Body of pancreas (tissue), 4 donors: ENCODE data around the gene SLC24A4. TPM values are rescaled to one million over a fixed set of nuclear protein-coding genes. Genes with fewer than 3 reads are reported as not detected.

Experiments used
- ATAC-seq: fragments of 150-250 bp; one replicate; pipeline ENCODE4 v1.9.1; 2016
- DNase-seq, 4 donors: peaks; one replicate each; pipeline ENCODE4 v3.0.0-alpha.2; 2019
- H3K27ac ChIP-seq, 4 donors: fragments of 200-600 bp; sonication (generic); 1 replicate in 3 of 4; 2 replicates in 1 of 4; pipeline versions ENCODE4 v1.5.1 to v1.6.1; 2016 to 2019; ENCODE audit warnings: mild to moderate bottlenecking in 1 of 4, mixed read lengths in 1 of 4, moderate library complexity in 1 of 4
- H3K27me3 ChIP-seq, 2 donors: fragments of 200-600 bp; sonication (generic); one replicate each; pipeline ENCODE4 v1.6.0; 2016; ENCODE audit warnings: mild to moderate bottlenecking in 1 of 2
- H3K36me3 ChIP-seq, 2 donors: fragments of 200-600 bp; sonication (generic); replicated peaks in 1 of 2; 2 replicates each; pipeline ENCODE4 v1.5.1; 2016; ENCODE audit warnings: low read depth in 2 of 2; ENCODE audit not compliant: insufficient read depth in 1 of 2
- H3K4me1 ChIP-seq: fragments of 200-600 bp; sonication (generic); one replicate; pipeline ENCODE4 v1.6.0; 2016
- H3K4me3 ChIP-seq, 2 donors: fragments of 200-600 bp; sonication (generic); 1 replicate in 1 of 2; 2 replicates in 1 of 2; pipeline ENCODE4 v1.5.1; 2016 to 2019
- H3K9me3 ChIP-seq, 3 donors: fragments of 200-600 bp; sonication (generic); 1 replicate in 2 of 3; 2 replicates in 1 of 3; pipeline ENCODE4 v1.5.1; 2016
- POLR2A ChIP-seq, 3 donors: fragments of 450-650 bp; IDR thresholded peaks; one replicate each; pipeline ENCODE4 v1.6.1; 2016; ENCODE audit warnings: antibody characterized with exemption in 3 of 3, mild to moderate bottlenecking in 2 of 3
- WGBS, 2 donors: methylation state at CpG; one replicate each; pipeline ENCODE4 v1.1.5; 2017; 5-methylcytosine and 5-hydroxymethylcytosine counted together
- intact Hi-C: fragments of 100-400 bp; cut with DNase I; formaldehyde crosslinking; loops from one replicate; pipeline ENCODE4 v1.15.1; 2023
- total RNA-seq, 2 donors: library from RNA; depleted of rRNA; stranded (reverse); fragments of >200 nt; gene quantifications; one replicate each; pipeline ENCODE4 v1.1.0, GENCODE V29; 2016
- TF ChIP-seq, protein P1 (sequence below), 7 experiments: fragments of 450-650 bp in 4 of 7; fragments of 200-600 bp in 3 of 7; sonication (generic) in 3 of 7; IDR thresholded peaks; one replicate each; pipeline ENCODE4 v1.5.1; 2016 to 2019; ENCODE audit warnings: antibody characterized with exemption in 7 of 7

SLC24A4 gene
- total RNA-seq, 2 donors from 2014 or later, result 0.26 TPM; not detected in 1

DNA sequence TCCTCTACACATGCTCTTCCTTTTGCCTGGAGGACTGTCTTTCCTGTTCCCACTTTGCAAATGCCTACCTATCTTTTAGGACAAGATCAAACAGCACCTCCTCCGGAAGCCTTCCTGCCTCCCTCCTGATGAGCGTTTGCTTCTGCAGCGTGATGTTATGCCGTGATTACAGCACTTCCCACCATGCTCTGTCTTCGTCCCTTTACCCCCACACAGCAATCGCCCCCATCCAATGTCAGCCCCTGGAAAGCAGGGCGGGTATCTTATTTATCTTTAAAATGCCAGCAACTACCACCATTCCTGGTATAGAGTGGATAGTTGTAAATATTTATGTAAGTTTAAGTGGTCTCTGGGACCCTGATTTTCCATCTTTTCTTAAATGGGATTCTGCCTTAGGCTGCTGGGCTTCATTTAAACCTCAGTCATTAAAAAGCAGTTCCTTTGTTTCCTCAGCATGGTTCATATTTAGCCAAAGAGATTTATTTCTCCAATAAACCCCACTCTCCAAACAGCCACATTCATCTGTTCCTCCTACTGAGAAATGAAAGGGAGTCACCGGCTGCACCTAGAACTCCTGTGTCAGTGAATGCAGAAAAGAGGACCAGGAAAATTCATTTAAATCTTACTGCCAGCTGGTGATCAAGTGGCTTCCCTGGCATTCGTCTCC lies 33.8 kb upstream of the SLC24A4 start:
- Histone ChIP-seq H3K27ac (no peak overlapping the region), H3K36me3 (no peaks in the 10 kb centered on the region), H3K9me3 (no peaks in the 10 kb centered on the region), H3K4me1 (no peaks in the 10 kb centered on the region), H3K27me3 (no peaks in the 10 kb centered on the region), H3K4me3 (no peak overlapping the region)
- no peak for TF ChIP-seq POLR2A (IDR thresholded peaks at IDR 0.05)
- TF ChIP-seq, protein P1, sequence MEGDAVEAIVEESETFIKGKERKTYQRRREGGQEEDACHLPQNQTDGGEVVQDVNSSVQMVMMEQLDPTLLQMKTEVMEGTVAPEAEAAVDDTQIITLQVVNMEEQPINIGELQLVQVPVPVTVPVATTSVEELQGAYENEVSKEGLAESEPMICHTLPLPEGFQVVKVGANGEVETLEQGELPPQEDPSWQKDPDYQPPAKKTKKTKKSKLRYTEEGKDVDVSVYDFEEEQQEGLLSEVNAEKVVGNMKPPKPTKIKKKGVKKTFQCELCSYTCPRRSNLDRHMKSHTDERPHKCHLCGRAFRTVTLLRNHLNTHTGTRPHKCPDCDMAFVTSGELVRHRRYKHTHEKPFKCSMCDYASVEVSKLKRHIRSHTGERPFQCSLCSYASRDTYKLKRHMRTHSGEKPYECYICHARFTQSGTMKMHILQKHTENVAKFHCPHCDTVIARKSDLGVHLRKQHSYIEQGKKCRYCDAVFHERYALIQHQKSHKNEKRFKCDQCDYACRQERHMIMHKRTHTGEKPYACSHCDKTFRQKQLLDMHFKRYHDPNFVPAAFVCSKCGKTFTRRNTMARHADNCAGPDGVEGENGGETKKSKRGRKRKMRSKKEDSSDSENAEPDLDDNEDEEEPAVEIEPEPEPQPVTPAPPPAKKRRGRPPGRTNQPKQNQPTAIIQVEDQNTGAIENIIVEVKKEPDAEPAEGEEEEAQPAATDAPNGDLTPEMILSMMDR (IDR thresholded peaks at IDR 0.05), result no peak
- intact Hi-C loops, result no loop called here
- 35 to 55% methylated on average over 9 of the region's 9 CpGs for whole genome bisulfite sequencing, 2 donors
- ATAC-seq (no peak), DNase-seq (no peak)

DNA sequence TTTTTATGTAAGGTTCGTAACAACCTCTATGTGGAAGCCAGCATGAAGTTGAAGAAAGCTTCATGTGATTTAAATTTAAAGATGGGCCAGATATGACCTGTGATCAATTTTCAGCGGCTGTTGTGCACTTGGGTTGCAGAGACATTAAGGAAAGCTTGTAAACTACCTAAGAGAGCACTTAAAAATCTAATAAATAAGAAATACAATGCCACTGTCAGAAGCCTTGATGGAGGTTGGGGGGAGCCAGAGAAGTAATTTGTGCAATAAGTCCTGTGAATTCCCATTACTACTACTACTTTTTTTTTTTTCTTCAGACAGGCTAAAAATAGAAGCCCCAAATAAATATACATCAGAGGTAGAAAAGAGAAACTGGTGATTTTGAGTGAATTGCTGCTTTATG lies 30.3 kb upstream of the SLC24A4 start:
- no peak for DNase-seq
- WGBS, 2 donors, result 81 to 84% methylated on average over 2 of the region's 2 CpGs
- TF ChIP-seq, protein P1 (IDR thresholded peaks at IDR 0.05), result no peak
- TF ChIP-seq POLR2A (IDR thresholded peaks at IDR 0.05), result no peak

DNA sequence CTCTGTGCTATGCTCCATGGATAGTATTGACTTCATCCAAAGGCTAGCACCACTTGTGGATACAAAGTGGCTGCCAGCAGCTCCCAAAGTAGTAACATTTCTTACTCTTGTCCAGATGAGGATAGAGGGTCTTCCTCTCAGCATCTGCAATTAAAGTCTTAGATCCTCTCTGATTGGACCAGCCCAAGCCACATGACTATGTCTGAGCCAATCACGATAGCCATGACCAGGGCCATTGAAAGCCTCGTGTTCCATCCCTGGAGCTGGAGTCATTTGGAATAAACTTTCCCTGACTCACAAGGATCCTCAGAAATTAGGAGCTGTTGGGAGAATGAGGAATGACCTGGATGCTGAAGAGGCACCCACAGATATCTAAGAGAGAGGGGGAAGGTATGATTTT lies 28.5 kb upstream of the SLC24A4 start:
- 59 to 78% methylated on average over 2 of the region's 2 CpGs for WGBS, 2 donors
- TF ChIP-seq POLR2A (IDR thresholded peaks at IDR 0.05), result no peak
- TF ChIP-seq, protein P1 (IDR thresholded peaks at IDR 0.05), result no peak
- H3K9me3 ChIP-seq, result no peaks in the 10 kb centered on the region
- H3K27ac ChIP-seq, result no peak overlapping the region
- no peaks in the 10 kb centered on the region for H3K4me1 ChIP-seq
- DNase-seq, result no peak
- H3K36me3 ChIP-seq, result no peaks in the 10 kb centered on the region
- no peak for ATAC-seq
- H3K27me3 ChIP-seq, result no peaks in the 10 kb centered on the region
- intact Hi-C loops, result no loop called here
- H3K4me3 ChIP-seq, result no peak overlapping the region

More for the DNA sequence above, 30.3 kb upstream of the SLC24A4 start:
- ATAC-seq, result no peak
- intact Hi-C loops, result no loop called here
- Histone ChIP-seq H3K27ac (no peak overlapping the region), H3K9me3 (no peaks in the 10 kb centered on the region), H3K36me3 (no peaks in the 10 kb centered on the region), H3K4me3 (no peak overlapping the region), H3K27me3 (no peaks in the 10 kb centered on the region), H3K4me1 (no peaks in the 10 kb centered on the region)

DNA sequence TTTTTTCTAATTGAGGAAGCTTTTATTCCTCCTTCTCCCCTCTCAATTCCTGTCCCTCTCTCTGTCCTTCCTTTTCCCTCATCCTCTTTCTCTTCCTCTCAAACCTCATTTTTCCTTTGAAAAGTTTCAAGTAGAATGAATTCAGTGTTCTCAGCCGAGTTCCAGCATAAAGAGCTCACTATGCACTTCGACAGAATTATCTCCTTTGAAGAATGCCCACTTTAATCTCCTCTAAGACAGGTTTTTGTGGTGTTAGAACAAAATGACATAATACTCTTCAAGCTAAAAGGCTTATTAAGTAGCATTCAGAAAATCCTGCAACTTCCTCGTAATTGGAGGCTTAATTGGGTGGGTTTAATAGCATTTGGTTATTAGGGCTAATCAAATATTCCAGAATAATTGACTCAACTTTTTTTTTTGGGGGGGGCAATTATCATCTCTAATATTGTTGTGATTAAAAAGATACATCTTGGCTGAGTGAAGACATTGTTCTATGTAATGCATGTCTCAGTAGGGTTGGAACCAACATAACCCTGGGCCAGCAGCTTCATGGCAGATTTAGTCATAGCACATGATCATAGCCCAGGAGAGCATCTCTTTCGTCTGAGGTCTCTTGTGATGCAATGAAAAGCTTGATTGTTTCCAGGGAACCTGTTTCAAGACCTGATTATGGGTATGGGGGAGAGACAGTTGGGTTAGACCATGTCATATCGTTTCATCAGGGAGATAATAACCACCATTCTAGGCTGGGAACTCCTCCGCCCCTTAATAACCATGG lies 25.0 kb upstream of the SLC24A4 start:
- WGBS, 2 donors, result 49 to 57% methylated on average over 6 of the region's 6 CpGs
- H3K4me1 ChIP-seq, result no peaks in the 10 kb centered on the region
- no peak overlapping the region for H3K27ac ChIP-seq
- H3K9me3 ChIP-seq, result no peaks in the 10 kb centered on the region
- no peaks in the 10 kb centered on the region for H3K36me3 ChIP-seq
- intact Hi-C loops, result no loop called here
- no peak overlapping the region for H3K4me3 ChIP-seq
- ATAC-seq (no peak), DNase-seq (no peak)
- no peak for TF ChIP-seq POLR2A (IDR thresholded peaks at IDR 0.05)
- TF ChIP-seq, protein P1 (IDR thresholded peaks at IDR 0.05), result no peak
- H3K27me3 ChIP-seq, result no peaks in the 10 kb centered on the region
